GM23338 (cell line): ENCODE measurements around the gene BCL2L12. TPM values are rescaled to one million over a fixed set of nuclear protein-coding genes. Genes with fewer than 3 reads are reported as not detected.

Experiments used
- ATAC-seq: fragments of 200-7000 bp; cut with Tn5 transposase; 3 replicates; pipeline ENCODE4 v1.9.1; 2020
- DNase-seq: peaks from one replicate; pipeline ENCODE4 v3.0.0-alpha.2; 2015; ENCODE audit warnings: low spot score
- H2AFZ ChIP-seq: fragments of 200-600 bp; sonication (generic); 2 replicates; pipeline ENCODE4 v1.8.0; 2016; ENCODE audit warnings: antibody characterized with exemption, mild to moderate bottlenecking, moderate library complexity
- H3F3A ChIP-seq: fragments of 200-600 bp; sonication (generic); replicated peaks from 2 replicates; pipeline ENCODE4 v1.8.0; 2017; ENCODE audit warnings: antibody characterized with exemption, mixed run types, low read depth
- H3K27ac ChIP-seq: fragments of 200-600 bp; sonication (generic); 2 replicates; pipeline ENCODE4 v1.6.1; 2016; ENCODE audit warnings: low read depth
- H3K27me3 ChIP-seq: fragments of 200-600 bp; sonication (generic); 2 replicates; pipeline ENCODE4 v1.8.0; 2016; ENCODE audit warnings: mild to moderate bottlenecking, mixed run types, moderate library complexity; ENCODE audit not compliant: insufficient read depth
- H3K36me3 ChIP-seq: fragments of 200-600 bp; sonication (generic); 2 replicates; pipeline ENCODE4 v1.8.0; 2016; ENCODE audit warnings: mild to moderate bottlenecking; ENCODE audit not compliant: insufficient read depth
- H3K4me1 ChIP-seq: fragments of 200-600 bp; sonication (generic); 2 replicates; pipeline ENCODE4 v1.8.0; 2016; ENCODE audit warnings: mild to moderate bottlenecking, moderate library complexity; ENCODE audit not compliant: insufficient read depth
- H3K4me2 ChIP-seq: fragments of 200-600 bp; sonication (generic); 2 replicates; pipeline ENCODE4 v1.7.1; 2017; ENCODE audit warnings: mixed run types
- H3K4me3 ChIP-seq: fragments of 200-600 bp; sonication (generic); 2 replicates; pipeline ENCODE4 v1.6.1; 2016; ENCODE audit warnings: mixed run types
- H3K79me2 ChIP-seq: fragments of 200-600 bp; sonication (generic); replicated peaks from 2 replicates; pipeline ENCODE4 v1.8.0; 2017; ENCODE audit warnings: mild to moderate bottlenecking; ENCODE audit not compliant: insufficient read depth
- H3K9me2 ChIP-seq: fragments of 200-600 bp; sonication (generic); 2 replicates; pipeline ENCODE4 v1.8.0; 2017; ENCODE audit not compliant: insufficient read depth
- H4K20me1 ChIP-seq: fragments of 200-600 bp; sonication (generic); replicated peaks from 2 replicates; pipeline ENCODE4 v1.8.0; 2017; ENCODE audit warnings: mild to moderate bottlenecking; ENCODE audit not compliant: insufficient read depth
- H3K27ac Mint-ChIP-seq: 2 replicates; pipeline ENCODE4 v1.8.0; 2020; ENCODE audit warnings: inconsistent platforms, mild to moderate bottlenecking, moderate library complexity, mixed read lengths
- H3K27me3 Mint-ChIP-seq: 3 replicates; pipeline ENCODE4 v1.8.0; 2022; ENCODE audit warnings: low read depth, mild to moderate bottlenecking, moderate library complexity, mixed read lengths, inconsistent platforms; ENCODE audit not compliant: insufficient read depth, poor library complexity
- H3K36me3 Mint-ChIP-seq: 3 replicates; pipeline ENCODE4 v1.8.0; 2021; ENCODE audit warnings: low read depth, mild to moderate bottlenecking, inconsistent platforms, moderate library complexity, mixed read lengths
- H3K4me1 Mint-ChIP-seq: 3 replicates; pipeline ENCODE4 v1.8.0; 2020; ENCODE audit warnings: mild to moderate bottlenecking, inconsistent platforms, mixed read lengths
- H3K4me3 Mint-ChIP-seq: 3 replicates; pipeline ENCODE4 v1.8.0; 2021; ENCODE audit warnings: moderate library complexity, mild to moderate bottlenecking, inconsistent platforms, mixed read lengths
- H3K9me3 Mint-ChIP-seq: 3 replicates; pipeline ENCODE4 v1.8.0; 2020; ENCODE audit warnings: moderate library complexity, mild to moderate bottlenecking, inconsistent platforms, mixed read lengths
- CREB1 ChIP-seq: fragments of 250-450 bp; sonication (Bioruptor Pico); IDR thresholded peaks from 2 replicates; pipeline ENCODE4 v1.5.0; 2020; ENCODE audit warnings: low read depth, mild to moderate bottlenecking, moderate library complexity
- EZH2 ChIP-seq: fragments of 200-600 bp; sonication (generic); IDR thresholded peaks from one replicate; pipeline ENCODE4 v1.8.0; 2017; ENCODE audit warnings: antibody characterized with exemption, mild to moderate bottlenecking, low read depth; ENCODE audit not compliant: unreplicated experiment
- EZH2phosphoT487 ChIP-seq: fragments of 200-600 bp; sonication (generic); IDR thresholded peaks from one replicate; pipeline ENCODE4 v1.8.1; 2018; ENCODE audit warnings: antibody characterized with exemption; ENCODE audit not compliant: unreplicated experiment
- JUNB ChIP-seq: IDR thresholded peaks from one replicate; pipeline ENCODE4 v1.6.1; 2016; ENCODE audit warnings: antibody characterized with exemption; ENCODE audit not compliant: unreplicated experiment
- NANOG ChIP-seq: IDR thresholded peaks from 2 replicates; pipeline ENCODE4 v1.6.1; 2016; ENCODE audit warnings: antibody characterized with exemption, borderline replicate concordance
- POLR2AphosphoS5 ChIP-seq: IDR thresholded peaks from 2 replicates; pipeline ENCODE4 v1.6.1; 2016; ENCODE audit warnings: antibody characterized with exemption, low read depth
- STAT1 ChIP-seq: IDR thresholded peaks from one replicate; pipeline ENCODE4 v1.6.1; 2016; ENCODE audit warnings: antibody characterized with exemption; ENCODE audit not compliant: unreplicated experiment
- ZNF114 ChIP-seq: fragments of 250-450 bp; sonication (Bioruptor Pico); IDR thresholded peaks from 2 replicates; pipeline ENCODE4 v1.5.0; 2020; ENCODE audit warnings: mild to moderate bottlenecking, moderate library complexity
- ZNF331 ChIP-seq: fragments of 250-450 bp; sonication (Bioruptor Pico); IDR thresholded peaks from 2 replicates; pipeline ENCODE4 v1.5.0; 2020; ENCODE audit warnings: low read depth, mild to moderate bottlenecking, moderate library complexity
- polyA plus RNA-seq: library from polyadenylated mRNA; unstranded; fragments of >200 nt; fragmentation: Nextera tagmentation; extraction: Ambion mirVana; gene quantifications from 2 replicates; pipeline ENCODE4 v1.2.1, GENCODE V29; 2016
- total RNA-seq: library from RNA; depleted of rRNA; stranded (reverse); fragments of >200 nt; shearing (Covaris generic); gene quantifications from 2 replicates; pipeline ENCODE4 v1.2.3, GENCODE V29; 2014
- TF ChIP-seq, protein P1 (sequence below): IDR thresholded peaks from 2 replicates; pipeline ENCODE4 v1.6.1; 2016; ENCODE audit warnings: antibody characterized with exemption
- TF ChIP-seq, protein P2 (sequence below): fragments of 250-450 bp; sonication (Bioruptor Pico); IDR thresholded peaks from 2 replicates; pipeline ENCODE4 v1.5.0; 2020; ENCODE audit warnings: mild to moderate bottlenecking, moderate library complexity
- TF ChIP-seq, protein P3 (sequence below), 2 experiments: fragments of 200-600 bp in 1 of 2; sonication (generic) in 1 of 2; conservative IDR thresholded peaks; 2 replicates each; pipeline versions ENCODE4 v1.5.1 to v1.6.1; 2016 to 2017; ENCODE audit warnings: antibody characterized with exemption in 2 of 2, low read depth in 2 of 2, mild to moderate bottlenecking in 2 of 2, moderate library complexity in 1 of 2
- TF ChIP-seq, protein P4 (sequence below): IDR thresholded peaks from one replicate; pipeline ENCODE4 v1.6.1; 2018; ENCODE audit warnings: antibody characterized with exemption; ENCODE audit not compliant: unreplicated experiment

BCL2L12 gene
- total and polyA plus RNA-seq, 2 experiments from 2014 or later: 61.3 to 102 TPM

DNA sequence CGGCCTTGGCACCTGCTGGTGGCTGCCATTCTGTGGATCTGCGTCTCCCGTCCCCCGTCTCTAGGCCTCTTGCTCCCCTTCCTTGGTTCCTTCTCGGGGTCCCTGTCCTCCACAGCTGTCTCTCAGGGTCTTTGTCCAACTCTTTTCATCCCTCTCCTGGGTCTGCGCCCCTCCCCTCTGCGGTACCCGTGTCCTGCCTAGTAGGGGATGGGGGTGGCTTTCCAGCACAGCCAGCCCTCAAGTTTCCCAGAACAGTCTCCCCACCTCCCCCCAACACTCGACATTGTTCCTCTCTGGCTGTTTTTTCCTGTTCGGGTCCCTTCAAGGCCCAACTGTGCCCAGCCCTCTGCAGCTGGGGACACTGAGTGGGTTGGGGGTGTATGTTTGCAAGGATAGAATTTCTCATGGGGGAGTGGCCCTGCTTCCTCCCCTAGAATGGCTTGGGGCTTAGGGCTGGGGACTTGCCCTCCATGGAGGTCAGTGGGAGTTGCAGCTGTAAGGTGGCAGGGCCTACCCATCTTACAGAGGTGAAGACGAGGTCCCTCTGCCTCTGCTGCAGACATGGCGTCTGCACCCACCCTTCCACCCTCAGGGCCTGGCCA is 22.9 kb downstream of the BCL2L12 start:
- Mint-ChIP-seq H3K27ac (peak overlapping the region; percentile 19), H3K4me3 (peak overlapping the region; percentile 94), H3K9me3 (peaks cover 8% of the 10 kb centered on the region), H3K36me3 (peaks cover 50% of the 10 kb centered on the region), H3K27me3 (peaks cover 45% of the 10 kb centered on the region), H3K4me1 (peaks cover 50% of the 10 kb centered on the region)
- Histone ChIP-seq H3K4me2 (peak overlapping the region; percentile 99), H3K36me3 (peaks cover 17% of the 10 kb centered on the region), H3K4me3 (peak overlapping the region; percentile 97; the same call in 1 of the 2 replicates), H3K27ac (peak overlapping the region; percentile 85), H2AFZ (no peak overlapping the region), H3K4me1 (peaks cover 29% of the 10 kb centered on the region), H4K20me1 (peaks cover 27% of the 10 kb centered on the region), H3F3A (peaks cover 65% of the 10 kb centered on the region), H3K79me2 (peaks cover 24% of the 10 kb centered on the region), H3K27me3 (no peaks in the 10 kb centered on the region), H3K9me2 (no peaks in the 10 kb centered on the region)
- ATAC-seq (no peak), DNase-seq (peak; percentile 42)
- no peak for TF ChIP-seq ZNF114 (CRISPR knock-in tag)
- TF ChIP-seq STAT1: no peak
- TF ChIP-seq, protein P1, sequence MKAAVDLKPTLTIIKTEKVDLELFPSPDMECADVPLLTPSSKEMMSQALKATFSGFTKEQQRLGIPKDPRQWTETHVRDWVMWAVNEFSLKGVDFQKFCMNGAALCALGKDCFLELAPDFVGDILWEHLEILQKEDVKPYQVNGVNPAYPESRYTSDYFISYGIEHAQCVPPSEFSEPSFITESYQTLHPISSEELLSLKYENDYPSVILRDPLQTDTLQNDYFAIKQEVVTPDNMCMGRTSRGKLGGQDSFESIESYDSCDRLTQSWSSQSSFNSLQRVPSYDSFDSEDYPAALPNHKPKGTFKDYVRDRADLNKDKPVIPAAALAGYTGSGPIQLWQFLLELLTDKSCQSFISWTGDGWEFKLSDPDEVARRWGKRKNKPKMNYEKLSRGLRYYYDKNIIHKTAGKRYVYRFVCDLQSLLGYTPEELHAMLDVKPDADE: no peak
- no peak for TF ChIP-seq ZNF331 (CRISPR knock-in tag)
- no peak for TF ChIP-seq POLR2AphosphoS5
- TF ChIP-seq, protein P2, sequence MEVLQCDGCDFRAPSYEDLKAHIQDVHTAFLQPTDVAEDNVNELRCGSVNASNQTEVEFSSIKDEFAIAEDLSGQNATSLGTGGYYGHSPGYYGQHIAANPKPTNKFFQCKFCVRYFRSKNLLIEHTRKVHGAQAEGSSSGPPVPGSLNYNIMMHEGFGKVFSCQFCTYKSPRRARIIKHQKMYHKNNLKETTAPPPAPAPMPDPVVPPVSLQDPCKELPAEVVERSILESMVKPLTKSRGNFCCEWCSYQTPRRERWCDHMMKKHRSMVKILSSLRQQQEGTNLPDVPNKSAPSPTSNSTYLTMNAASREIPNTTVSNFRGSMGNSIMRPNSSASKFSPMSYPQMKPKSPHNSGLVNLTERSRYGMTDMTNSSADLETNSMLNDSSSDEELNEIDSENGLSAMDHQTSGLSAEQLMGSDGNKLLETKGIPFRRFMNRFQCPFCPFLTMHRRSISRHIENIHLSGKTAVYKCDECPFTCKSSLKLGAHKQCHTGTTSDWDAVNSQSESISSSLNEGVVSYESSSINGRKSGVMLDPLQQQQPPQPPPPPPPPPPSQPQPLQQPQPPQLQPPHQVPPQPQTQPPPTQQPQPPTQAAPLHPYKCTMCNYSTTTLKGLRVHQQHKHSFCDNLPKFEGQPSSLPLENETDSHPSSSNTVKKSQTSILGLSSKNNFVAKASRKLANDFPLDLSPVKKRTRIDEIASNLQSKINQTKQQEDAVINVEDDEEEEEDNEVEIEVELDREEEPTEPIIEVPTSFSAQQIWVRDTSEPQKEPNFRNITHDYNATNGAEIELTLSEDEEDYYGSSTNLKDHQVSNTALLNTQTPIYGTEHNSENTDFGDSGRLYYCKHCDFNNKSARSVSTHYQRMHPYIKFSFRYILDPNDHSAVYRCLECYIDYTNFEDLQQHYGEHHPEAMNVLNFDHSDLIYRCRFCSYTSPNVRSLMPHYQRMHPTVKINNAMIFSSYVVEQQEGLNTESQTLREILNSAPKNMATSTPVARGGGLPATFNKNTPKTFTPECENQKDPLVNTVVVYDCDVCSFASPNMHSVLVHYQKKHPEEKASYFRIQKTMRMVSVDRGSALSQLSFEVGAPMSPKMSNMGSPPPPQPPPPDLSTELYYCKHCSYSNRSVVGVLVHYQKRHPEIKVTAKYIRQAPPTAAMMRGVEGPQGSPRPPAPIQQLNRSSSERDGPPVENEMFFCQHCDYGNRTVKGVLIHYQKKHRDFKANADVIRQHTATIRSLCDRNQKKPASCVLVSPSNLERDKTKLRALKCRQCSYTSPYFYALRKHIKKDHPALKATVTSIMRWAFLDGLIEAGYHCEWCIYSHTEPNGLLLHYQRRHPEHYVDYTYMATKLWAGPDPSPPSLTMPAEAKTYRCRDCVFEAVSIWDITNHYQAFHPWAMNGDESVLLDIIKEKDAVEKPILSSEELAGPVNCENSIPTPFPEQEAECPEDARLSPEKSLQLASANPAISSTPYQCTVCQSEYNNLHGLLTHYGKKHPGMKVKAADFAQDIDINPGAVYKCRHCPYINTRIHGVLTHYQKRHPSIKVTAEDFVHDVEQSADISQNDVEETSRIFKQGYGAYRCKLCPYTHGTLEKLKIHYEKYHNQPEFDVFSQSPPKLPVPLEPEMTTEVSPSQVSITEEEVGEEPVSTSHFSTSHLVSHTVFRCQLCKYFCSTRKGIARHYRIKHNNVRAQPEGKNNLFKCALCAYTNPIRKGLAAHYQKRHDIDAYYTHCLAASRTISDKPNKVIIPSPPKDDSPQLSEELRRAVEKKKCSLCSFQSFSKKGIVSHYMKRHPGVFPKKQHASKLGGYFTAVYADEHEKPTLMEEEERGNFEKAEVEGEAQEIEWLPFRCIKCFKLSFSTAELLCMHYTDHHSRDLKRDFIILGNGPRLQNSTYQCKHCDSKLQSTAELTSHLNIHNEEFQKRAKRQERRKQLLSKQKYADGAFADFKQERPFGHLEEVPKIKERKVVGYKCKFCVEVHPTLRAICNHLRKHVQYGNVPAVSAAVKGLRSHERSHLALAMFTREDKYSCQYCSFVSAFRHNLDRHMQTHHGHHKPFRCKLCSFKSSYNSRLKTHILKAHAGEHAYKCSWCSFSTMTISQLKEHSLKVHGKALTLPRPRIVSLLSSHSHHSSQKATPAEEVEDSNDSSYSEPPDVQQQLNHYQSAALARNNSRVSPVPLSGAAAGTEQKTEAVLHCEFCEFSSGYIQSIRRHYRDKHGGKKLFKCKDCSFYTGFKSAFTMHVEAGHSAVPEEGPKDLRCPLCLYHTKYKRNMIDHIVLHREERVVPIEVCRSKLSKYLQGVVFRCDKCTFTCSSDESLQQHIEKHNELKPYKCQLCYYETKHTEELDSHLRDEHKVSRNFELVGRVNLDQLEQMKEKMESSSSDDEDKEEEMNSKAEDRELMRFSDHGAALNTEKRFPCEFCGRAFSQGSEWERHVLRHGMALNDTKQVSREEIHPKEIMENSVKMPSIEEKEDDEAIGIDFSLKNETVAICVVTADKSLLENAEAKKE: no peak
- no peak for TF ChIP-seq NANOG
- TF ChIP-seq, protein P3, sequence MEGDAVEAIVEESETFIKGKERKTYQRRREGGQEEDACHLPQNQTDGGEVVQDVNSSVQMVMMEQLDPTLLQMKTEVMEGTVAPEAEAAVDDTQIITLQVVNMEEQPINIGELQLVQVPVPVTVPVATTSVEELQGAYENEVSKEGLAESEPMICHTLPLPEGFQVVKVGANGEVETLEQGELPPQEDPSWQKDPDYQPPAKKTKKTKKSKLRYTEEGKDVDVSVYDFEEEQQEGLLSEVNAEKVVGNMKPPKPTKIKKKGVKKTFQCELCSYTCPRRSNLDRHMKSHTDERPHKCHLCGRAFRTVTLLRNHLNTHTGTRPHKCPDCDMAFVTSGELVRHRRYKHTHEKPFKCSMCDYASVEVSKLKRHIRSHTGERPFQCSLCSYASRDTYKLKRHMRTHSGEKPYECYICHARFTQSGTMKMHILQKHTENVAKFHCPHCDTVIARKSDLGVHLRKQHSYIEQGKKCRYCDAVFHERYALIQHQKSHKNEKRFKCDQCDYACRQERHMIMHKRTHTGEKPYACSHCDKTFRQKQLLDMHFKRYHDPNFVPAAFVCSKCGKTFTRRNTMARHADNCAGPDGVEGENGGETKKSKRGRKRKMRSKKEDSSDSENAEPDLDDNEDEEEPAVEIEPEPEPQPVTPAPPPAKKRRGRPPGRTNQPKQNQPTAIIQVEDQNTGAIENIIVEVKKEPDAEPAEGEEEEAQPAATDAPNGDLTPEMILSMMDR (conservative IDR thresholded peaks at IDR 0.05; ENCODE audit: low read depth in 2 of 2): no peak
- TF ChIP-seq CREB1 (CRISPR knock-in tag): no peak
- no peak for TF ChIP-seq EZH2phosphoT487
- TF ChIP-seq, protein P4, sequence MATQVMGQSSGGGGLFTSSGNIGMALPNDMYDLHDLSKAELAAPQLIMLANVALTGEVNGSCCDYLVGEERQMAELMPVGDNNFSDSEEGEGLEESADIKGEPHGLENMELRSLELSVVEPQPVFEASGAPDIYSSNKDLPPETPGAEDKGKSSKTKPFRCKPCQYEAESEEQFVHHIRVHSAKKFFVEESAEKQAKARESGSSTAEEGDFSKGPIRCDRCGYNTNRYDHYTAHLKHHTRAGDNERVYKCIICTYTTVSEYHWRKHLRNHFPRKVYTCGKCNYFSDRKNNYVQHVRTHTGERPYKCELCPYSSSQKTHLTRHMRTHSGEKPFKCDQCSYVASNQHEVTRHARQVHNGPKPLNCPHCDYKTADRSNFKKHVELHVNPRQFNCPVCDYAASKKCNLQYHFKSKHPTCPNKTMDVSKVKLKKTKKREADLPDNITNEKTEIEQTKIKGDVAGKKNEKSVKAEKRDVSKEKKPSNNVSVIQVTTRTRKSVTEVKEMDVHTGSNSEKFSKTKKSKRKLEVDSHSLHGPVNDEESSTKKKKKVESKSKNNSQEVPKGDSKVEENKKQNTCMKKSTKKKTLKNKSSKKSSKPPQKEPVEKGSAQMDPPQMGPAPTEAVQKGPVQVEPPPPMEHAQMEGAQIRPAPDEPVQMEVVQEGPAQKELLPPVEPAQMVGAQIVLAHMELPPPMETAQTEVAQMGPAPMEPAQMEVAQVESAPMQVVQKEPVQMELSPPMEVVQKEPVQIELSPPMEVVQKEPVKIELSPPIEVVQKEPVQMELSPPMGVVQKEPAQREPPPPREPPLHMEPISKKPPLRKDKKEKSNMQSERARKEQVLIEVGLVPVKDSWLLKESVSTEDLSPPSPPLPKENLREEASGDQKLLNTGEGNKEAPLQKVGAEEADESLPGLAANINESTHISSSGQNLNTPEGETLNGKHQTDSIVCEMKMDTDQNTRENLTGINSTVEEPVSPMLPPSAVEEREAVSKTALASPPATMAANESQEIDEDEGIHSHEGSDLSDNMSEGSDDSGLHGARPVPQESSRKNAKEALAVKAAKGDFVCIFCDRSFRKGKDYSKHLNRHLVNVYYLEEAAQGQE: no peak
- TF ChIP-seq EZH2: no peak
- TF ChIP-seq JUNB: no peak
